ENCODE results near the gene ANKRD40.
A peak's percentile ranks its signal among the peaks of the same experiment; 100 is the strongest.

Gene ANKRD40

DNA sequence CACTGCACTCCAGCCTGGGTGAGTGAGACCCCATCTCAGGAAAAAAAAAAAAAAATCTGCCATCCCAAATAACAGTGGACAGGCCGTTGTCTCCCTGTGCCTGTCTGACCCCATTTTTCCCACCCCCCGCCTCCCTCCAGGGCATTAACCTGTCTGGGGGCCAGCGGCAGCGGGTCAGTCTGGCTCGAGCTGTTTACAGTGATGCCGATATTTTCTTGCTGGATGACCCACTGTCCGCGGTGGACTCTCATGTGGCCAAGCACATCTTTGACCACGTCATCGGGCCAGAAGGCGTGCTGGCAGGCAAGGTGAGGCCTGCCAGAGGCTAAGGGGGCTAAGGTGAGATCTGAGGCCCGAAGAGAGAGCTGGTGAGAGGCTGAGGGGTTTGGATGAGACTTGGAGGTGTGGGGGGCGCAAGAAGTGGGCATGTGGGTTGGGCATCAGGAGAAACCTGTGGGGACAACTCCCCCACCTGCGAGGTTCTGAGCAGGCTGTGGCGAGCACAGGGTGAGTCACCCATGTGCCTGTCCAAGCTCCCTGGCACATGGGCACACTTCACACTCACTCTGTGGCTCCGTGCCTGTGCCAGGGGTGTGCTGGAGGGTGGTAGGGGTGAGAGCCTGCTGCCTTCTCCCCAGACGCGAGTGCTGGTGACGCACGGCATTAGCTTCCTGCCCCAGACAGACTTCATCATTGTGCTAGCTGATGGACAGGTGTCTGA, 34.7 kb downstream of the ANKRD40 start:
- DNase-seq (ENCODE audit: low read depth): peak; percentile 66
- H3K4me3 ChIP-seq (ENCODE audit: low read length): no peak overlapping the region
- TF ChIP-seq, protein P1, sequence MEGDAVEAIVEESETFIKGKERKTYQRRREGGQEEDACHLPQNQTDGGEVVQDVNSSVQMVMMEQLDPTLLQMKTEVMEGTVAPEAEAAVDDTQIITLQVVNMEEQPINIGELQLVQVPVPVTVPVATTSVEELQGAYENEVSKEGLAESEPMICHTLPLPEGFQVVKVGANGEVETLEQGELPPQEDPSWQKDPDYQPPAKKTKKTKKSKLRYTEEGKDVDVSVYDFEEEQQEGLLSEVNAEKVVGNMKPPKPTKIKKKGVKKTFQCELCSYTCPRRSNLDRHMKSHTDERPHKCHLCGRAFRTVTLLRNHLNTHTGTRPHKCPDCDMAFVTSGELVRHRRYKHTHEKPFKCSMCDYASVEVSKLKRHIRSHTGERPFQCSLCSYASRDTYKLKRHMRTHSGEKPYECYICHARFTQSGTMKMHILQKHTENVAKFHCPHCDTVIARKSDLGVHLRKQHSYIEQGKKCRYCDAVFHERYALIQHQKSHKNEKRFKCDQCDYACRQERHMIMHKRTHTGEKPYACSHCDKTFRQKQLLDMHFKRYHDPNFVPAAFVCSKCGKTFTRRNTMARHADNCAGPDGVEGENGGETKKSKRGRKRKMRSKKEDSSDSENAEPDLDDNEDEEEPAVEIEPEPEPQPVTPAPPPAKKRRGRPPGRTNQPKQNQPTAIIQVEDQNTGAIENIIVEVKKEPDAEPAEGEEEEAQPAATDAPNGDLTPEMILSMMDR (IDR thresholded peaks at IDR 0.05; ENCODE audit: insufficient read depth, low read depth, low read length, missing control alignments): no peak

DNA sequence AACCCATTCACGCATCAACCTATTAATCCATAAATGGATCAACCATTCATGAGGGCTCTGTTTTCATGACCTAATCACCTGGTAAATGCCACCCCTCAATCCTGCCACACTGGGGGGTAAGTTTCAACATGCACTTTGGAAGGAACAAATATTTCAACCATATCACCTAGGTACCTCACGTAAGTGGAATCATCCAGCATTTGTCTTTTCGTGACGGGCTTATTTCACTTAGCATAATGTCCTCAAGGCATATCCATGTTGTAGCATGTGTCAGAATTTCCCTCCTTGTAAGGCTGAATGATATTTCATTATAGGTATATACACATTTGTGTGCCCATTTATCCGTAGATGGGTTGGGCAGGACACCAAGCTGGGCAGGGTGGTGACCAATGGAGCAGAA, 35.6 kb downstream of the ANKRD40 start:
- TF ChIP-seq, protein P1 (IDR thresholded peaks at IDR 0.05; ENCODE audit: insufficient read depth, low read depth, low read length, missing control alignments): no peak
- DNase-seq (ENCODE audit: low read depth): no peak
- H3K4me3 ChIP-seq (ENCODE audit: low read length): no peak overlapping the region

DNA sequence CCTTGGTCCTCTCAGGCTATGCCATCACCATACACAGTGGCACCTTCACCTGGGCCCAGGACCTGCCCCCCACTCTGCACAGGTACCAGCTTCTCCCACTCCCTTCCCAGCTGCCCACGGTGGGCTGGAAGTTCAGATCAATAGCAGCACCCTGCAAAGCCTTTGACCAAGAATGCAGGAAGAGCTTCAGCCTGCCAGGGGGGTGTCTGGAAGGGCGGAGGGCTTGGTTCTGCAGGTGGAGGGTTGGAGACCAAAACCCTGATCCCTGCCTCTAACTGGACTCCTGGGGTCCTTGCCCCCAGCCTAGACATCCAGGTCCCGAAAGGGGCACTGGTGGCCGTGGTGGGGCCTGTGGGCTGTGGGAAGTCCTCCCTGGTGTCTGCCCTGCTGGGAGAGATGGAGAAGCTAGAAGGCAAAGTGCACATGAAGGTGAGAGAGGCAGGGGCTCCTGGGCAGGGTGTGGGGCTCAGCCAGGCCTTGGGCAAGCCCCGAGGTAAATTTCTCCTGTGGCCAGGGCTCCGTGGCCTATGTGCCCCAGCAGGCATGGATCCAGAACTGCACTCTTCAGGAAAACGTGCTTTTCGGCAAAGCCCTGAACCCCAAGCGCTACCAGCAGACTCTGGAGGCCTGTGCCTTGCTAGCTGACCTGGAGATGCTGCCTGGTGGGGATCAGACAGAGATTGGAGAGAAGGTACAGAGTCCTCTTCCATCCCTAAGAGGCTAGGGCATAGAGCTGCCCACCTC, 38.7 kb downstream of the ANKRD40 start:
- TF ChIP-seq, protein P1 (IDR thresholded peaks at IDR 0.05; ENCODE audit: insufficient read depth, low read depth, low read length, missing control alignments): no peak
- H3K4me3 ChIP-seq (ENCODE audit: low read length): no peak overlapping the region
- no peak for DNase-seq (ENCODE audit: low read depth)

DNA sequence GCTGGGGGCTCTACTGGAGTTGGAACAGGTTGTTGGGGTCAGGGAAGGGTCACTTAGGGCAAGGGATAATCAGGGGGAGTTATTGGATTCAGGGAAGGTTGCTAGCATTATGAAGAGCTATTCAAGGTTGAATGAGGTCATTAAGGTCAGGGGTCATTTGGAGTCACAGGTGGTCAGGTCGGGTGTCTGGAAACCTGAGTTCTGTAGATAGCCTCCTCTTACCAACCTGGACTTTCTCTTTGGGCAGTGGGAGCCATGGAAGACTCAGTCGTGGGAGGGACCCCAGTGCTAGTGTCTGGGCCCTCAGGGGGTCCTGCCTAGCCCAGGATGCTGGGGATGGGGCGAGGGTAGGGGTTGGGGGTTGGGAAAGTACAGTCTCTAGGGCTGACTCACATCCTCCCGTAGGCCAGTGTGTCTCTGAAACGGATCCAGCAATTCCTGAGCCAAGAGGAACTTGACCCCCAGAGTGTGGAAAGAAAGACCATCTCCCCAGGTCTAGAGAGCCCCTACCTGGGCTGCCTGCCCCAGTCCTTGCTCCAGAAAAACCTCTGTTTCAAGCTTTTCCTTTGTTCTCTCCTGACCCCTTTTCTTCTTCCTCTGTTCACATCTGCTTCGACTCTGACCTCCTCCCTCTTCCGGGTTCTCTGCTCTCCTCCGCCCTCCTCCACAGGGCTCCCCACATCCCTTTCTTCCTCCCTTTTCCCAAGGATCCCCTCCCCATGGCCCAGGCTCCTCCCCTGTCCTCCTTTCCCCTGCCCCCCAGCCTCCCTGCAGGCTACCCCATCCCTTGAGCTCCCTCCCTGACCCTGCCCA, 39.5 kb downstream of the ANKRD40 start:
- TF ChIP-seq, protein P1 (IDR thresholded peaks at IDR 0.05; ENCODE audit: insufficient read depth, low read depth, low read length, missing control alignments): no peak
- DNase-seq (ENCODE audit: low read depth): peak; percentile 40

GRCh38 chr17:50667259-50668024, 40.3 kb downstream of the ANKRD40 start:
- no peak for DNase-seq (ENCODE audit: low read depth)
- no peak overlapping the region for H3K4me3 ChIP-seq (ENCODE audit: low read length)
- TF ChIP-seq, protein P1 (IDR thresholded peaks at IDR 0.05; ENCODE audit: insufficient read depth, low read depth, low read length, missing control alignments): no peak

More for the DNA sequence above, 39.5 kb downstream of the ANKRD40 start:
- no peak overlapping the region for H3K4me3 ChIP-seq (ENCODE audit: low read length)

GRCh38 chr17:50666316-50666715, 41.4 kb downstream of the ANKRD40 start:
- no peak for DNase-seq (ENCODE audit: low read depth)
- no peak overlapping the region for H3K4me3 ChIP-seq (ENCODE audit: low read length)
- TF ChIP-seq, protein P1 (IDR thresholded peaks at IDR 0.05; ENCODE audit: insufficient read depth, low read depth, low read length, missing control alignments): no peak
